ENCODE data around the gene C16orf46.

Gene C16orf46

DNA sequence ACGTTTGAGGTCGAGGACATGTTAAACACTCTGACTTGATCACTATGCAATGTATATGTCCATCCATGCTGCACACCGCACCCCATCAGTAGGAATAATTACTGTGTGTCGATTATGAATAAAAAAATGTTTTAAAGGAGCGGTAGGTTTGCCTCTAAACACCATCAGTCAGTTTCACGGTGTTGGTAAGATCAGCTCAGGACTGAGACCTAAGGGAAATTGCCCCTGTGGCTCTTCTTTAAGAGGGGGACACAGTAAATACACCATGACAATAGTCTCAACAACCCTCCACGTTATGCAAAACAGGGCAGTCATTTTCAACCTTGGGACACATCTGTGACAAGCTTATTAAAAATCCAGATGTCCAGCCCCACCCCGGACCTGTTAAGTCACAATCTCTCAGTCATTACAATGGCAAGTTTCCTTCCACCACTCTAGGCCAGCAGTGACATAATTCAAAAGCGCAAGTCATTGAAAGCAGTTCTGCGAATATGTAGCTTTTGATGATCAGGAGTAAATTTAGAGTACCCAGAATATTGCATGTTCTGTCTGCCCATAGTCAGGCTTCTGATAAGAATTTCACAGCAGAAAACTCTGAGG lies 40.2 kb downstream of the C16orf46 start:
- peak; percentile 22 for DNase-seq (ENCODE audit: low spot score)
- TF ChIP-seq, protein P1, sequence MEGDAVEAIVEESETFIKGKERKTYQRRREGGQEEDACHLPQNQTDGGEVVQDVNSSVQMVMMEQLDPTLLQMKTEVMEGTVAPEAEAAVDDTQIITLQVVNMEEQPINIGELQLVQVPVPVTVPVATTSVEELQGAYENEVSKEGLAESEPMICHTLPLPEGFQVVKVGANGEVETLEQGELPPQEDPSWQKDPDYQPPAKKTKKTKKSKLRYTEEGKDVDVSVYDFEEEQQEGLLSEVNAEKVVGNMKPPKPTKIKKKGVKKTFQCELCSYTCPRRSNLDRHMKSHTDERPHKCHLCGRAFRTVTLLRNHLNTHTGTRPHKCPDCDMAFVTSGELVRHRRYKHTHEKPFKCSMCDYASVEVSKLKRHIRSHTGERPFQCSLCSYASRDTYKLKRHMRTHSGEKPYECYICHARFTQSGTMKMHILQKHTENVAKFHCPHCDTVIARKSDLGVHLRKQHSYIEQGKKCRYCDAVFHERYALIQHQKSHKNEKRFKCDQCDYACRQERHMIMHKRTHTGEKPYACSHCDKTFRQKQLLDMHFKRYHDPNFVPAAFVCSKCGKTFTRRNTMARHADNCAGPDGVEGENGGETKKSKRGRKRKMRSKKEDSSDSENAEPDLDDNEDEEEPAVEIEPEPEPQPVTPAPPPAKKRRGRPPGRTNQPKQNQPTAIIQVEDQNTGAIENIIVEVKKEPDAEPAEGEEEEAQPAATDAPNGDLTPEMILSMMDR (IDR thresholded peaks at IDR 0.05; ENCODE audit: extremely low read depth, missing control alignments) = no peak

GRCh38 chr16:81035975-81036750 lies 40.9 kb downstream of the C16orf46 start:
- TF ChIP-seq, protein P1 (IDR thresholded peaks at IDR 0.05; ENCODE audit: extremely low read depth, missing control alignments) = no peak
- DNase-seq (ENCODE audit: low spot score) = peak; percentile 69

GRCh38 chr16:81035398-81035974 lies 41.6 kb downstream of the C16orf46 start, which contains the start of gene ATMIN:
Gene ATMIN (plus strand): TSS chr16:81035842. CDS start chr16:81035871, 29 bp downstream.
- DNase-seq (ENCODE audit: low spot score) = peak; percentile 99
- TF ChIP-seq, protein P1 (IDR thresholded peaks at IDR 0.05; ENCODE audit: extremely low read depth, missing control alignments) = peak; percentile 99

GRCh38 chr16:81029930-81030604 lies 47.0 kb downstream of the C16orf46 start:
- TF ChIP-seq, protein P1 (IDR thresholded peaks at IDR 0.05; ENCODE audit: extremely low read depth, missing control alignments) = no peak
- DNase-seq (ENCODE audit: low spot score) = no peak

GRCh38 chr16:81026429-81026828 lies 50.6 kb downstream of the C16orf46 start:
- TF ChIP-seq, protein P1 (IDR thresholded peaks at IDR 0.05; ENCODE audit: extremely low read depth, missing control alignments) = no peak
- DNase-seq (ENCODE audit: low spot score) = no peak

- TF ChIP-seq, protein P1 (IDR thresholded peaks at IDR 0.05; ENCODE audit: extremely low read depth, missing control alignments) = no peak
- no peak for DNase-seq (ENCODE audit: low spot score)
Observed at GRCh38 chr16:81018496-81018895, 58.5 kb downstream of the C16orf46 start.

Measured in GM20000 (cell line).